ENCODE data around the gene TCP11L1.

DNA sequence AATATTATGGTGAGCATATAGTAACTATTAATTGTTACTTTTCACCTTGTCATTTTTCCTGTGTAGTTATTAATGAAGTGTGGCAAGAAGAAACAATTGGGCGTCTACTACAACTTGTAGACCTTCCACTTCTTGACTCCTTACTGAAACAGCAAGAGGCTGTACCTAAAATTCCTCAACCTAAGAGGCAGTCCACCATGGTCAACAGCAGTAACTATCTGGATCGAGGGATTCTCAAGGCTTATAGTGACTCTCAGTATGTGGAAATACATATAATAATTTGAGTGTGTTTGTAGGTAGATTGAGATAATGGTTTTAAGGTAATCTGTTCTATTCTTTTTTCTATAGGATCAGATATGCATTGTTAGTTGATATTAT is 10.8 kb upstream of the TCP11L1 start:
- TF ChIP-seq RXRA (IDR thresholded peaks at IDR 0.05), result no peak
- TF ChIP-seq, protein P1, sequence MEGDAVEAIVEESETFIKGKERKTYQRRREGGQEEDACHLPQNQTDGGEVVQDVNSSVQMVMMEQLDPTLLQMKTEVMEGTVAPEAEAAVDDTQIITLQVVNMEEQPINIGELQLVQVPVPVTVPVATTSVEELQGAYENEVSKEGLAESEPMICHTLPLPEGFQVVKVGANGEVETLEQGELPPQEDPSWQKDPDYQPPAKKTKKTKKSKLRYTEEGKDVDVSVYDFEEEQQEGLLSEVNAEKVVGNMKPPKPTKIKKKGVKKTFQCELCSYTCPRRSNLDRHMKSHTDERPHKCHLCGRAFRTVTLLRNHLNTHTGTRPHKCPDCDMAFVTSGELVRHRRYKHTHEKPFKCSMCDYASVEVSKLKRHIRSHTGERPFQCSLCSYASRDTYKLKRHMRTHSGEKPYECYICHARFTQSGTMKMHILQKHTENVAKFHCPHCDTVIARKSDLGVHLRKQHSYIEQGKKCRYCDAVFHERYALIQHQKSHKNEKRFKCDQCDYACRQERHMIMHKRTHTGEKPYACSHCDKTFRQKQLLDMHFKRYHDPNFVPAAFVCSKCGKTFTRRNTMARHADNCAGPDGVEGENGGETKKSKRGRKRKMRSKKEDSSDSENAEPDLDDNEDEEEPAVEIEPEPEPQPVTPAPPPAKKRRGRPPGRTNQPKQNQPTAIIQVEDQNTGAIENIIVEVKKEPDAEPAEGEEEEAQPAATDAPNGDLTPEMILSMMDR (IDR thresholded peaks at IDR 0.05; ENCODE audit: low read depth, low read length, missing input control), result no peak
- TF ChIP-seq TAF1 (conservative IDR thresholded peaks at IDR 0.05), result no peak
- no peak for TF ChIP-seq EGR1 (IDR thresholded peaks at IDR 0.05; ENCODE audit: low read depth in 2 of 2)

Data from liver (tissue), 3 donors.